Stomach (tissue), 9 donors: ENCODE results near the gene LHFPL5. TPM values are rescaled to one million over a fixed set of nuclear protein-coding genes. Genes with fewer than 3 reads are reported as not detected.

ENCODE experiments used
- DNase-seq, 2 donors: peaks; one replicate each; pipeline versions ENCODE4 v3.0.0 to v3.0.0-alpha.2; 2013 to 2019
- H3K27ac ChIP-seq, 5 donors: fragments of 200-600 bp in 4 of 5; sonication (generic) in 4 of 5; one replicate each; pipeline ENCODE4 v1.5.1; 2013 to 2019; ENCODE audit warnings: mild to moderate bottlenecking in 1 of 5, moderate library complexity in 1 of 5
- H3K27me3 ChIP-seq, 3 donors: fragments of 200-600 bp; sonication (generic); one replicate each; pipeline ENCODE4 v1.5.1; 2017 to 2019; ENCODE audit warnings: mixed run types in 1 of 3
- H3K36me3 ChIP-seq, 4 donors: fragments of 200-600 bp; sonication (generic); 1 replicate in 3 of 4; 2 replicates in 1 of 4; pipeline ENCODE4 v1.5.1; 2016 to 2019
- H3K4me1 ChIP-seq, 4 donors: fragments of 200-600 bp; sonication (generic); one replicate each; pipeline ENCODE4 v1.5.1; 2016 to 2019
- H3K4me3 ChIP-seq, 4 donors: fragments of 200-600 bp; sonication (generic) in 3 of 4; one replicate each; pipeline ENCODE4 v1.5.1; 2016 to 2019; ENCODE audit warnings: mild to moderate bottlenecking in 1 of 4
- H3K9me3 ChIP-seq, 4 donors: fragments of 200-600 bp; sonication (generic); one replicate each; pipeline ENCODE4 v1.5.1; 2016 to 2019
- CTCF ChIP-seq, 7 experiments: fragments of 450-650 bp in 4 of 7; fragments of 200-600 bp in 3 of 7; sonication (generic) in 3 of 7; IDR thresholded peaks; one replicate each; pipeline ENCODE4 v1.5.1; 2016 to 2019; ENCODE audit warnings: antibody characterized with exemption in 7 of 7, control low read depth in 2 of 7, mild to moderate bottlenecking in 1 of 7
- EP300 ChIP-seq: sonication (generic); formaldehyde crosslinking; IDR thresholded peaks from one replicate; pipeline ENCODE4 v1.6.1; 2017; ENCODE audit warnings: antibody characterized with exemption
- POLR2A ChIP-seq, 4 donors: fragments of 450-650 bp; IDR thresholded peaks; one replicate each; pipeline ENCODE4 v1.6.1; 2016; ENCODE audit warnings: antibody characterized with exemption in 4 of 4, control low read depth in 2 of 4, mild to moderate bottlenecking in 1 of 4, moderate library complexity in 1 of 4
- POLR2AphosphoS5 ChIP-seq, 3 donors: sonication (generic); formaldehyde crosslinking; IDR thresholded peaks; one replicate each; pipeline ENCODE4 v1.6.1; 2016; ENCODE audit warnings: antibody characterized with exemption in 3 of 3
- whole genome bisulfite sequencing, 5 donors: extraction: QIAGEN DNeasy Blood & Tissue Kit in 3 of 5; methylation state at CpG; one replicate each; pipeline versions ENCODE4 v1.1.5 to v1.1.7; 2013 to 2018; 5-methylcytosine and 5-hydroxymethylcytosine counted together
- intact Hi-C: fragments of 100-400 bp; cut with DNase I; formaldehyde crosslinking; loops from one replicate; pipeline ENCODE4 v1.15.1; 2023; ENCODE audit warnings: low total_unique reads
- polyA plus RNA-seq, 3 donors: library from polyadenylated mRNA; stranded (reverse); fragments of 200-250 nt; gene quantifications; one replicate each; pipeline ENCODE4 v1.2.3, GENCODE V29; 2013
- total RNA-seq, 5 donors: library from RNA; depleted of rRNA; stranded (reverse); fragments of >200 nt; gene quantifications; one replicate each; pipeline versions ENCODE4 v1.1.0 to v1.2.3, GENCODE V29; 2014 to 2016
- donor health status: healthy with polysubstance abuse.
- donor health status: Bipolar disorder and iron deficiency.
- donor health status: healthy.

LHFPL5 gene
- total and polyA plus RNA-seq, 8 donors = not detected

- Histone ChIP-seq H3K27ac (no peak overlapping the region), H3K4me3 (no peak overlapping the region), H3K27me3 (peaks cover 0 to 43% (median 1%) of the 10 kb centered on the region in 3 donors), H3K36me3 (no peaks in the 10 kb centered on the region), H3K4me1 (peaks cover 0 to 8% (median 0%) of the 10 kb centered on the region in 4 donors), H3K9me3 (no peaks in the 10 kb centered on the region)
- intact Hi-C loops = no loop called here
- 60 to 63% (median 60%) methylated on average over 13 to 14 of the region's 14 CpGs for WGBS, 5 donors
- TF ChIP-seq EP300 = no peak
- no peak for TF ChIP-seq POLR2A (IDR thresholded peaks at IDR 0.05)
- TF ChIP-seq POLR2AphosphoS5 (IDR thresholded peaks at IDR 0.05) = peak in 1 of 3 donors; percentile 44
- DNase-seq = no peak
Measured at GRCh38 chr6:35810971-35811698, 6.0 kb downstream of the LHFPL5 start.

- intact Hi-C loops = no loop called here
- H3K9me3 ChIP-seq = peaks cover 0 to 4% (median 4%) of the 10 kb centered on the region in 4 donors
- TF ChIP-seq POLR2AphosphoS5 (IDR thresholded peaks at IDR 0.05) = no peak
- TF ChIP-seq EP300 = no peak
- TF ChIP-seq POLR2A (IDR thresholded peaks at IDR 0.05) = no peak
- TF ChIP-seq CTCF (IDR thresholded peaks at IDR 0.05) = no peak
- peaks cover 0 to 8% (median 0%) of the 10 kb centered on the region in 4 donors for H3K4me1 ChIP-seq
- no peak overlapping the region for H3K27ac ChIP-seq
- WGBS, 5 donors = 70 to 83% (median 76%) methylated on average over 6 of the region's 6 CpGs
- no peak overlapping the region for H3K4me3 ChIP-seq
- DNase-seq = no peak
- peaks cover 0 to 40% (median 0%) of the 10 kb centered on the region in 3 donors for H3K27me3 ChIP-seq
- H3K36me3 ChIP-seq = no peaks in the 10 kb centered on the region
Measured at GRCh38 chr6:35811699-35811995, 6.5 kb downstream of the LHFPL5 start.

- Histone ChIP-seq H3K4me3 (no peak overlapping the region), H3K4me1 (no peaks in the 10 kb centered on the region), H3K36me3 (no peaks in the 10 kb centered on the region), H3K27me3 (peaks cover 0 to 11% (median 0%) of the 10 kb centered on the region in 3 donors), H3K9me3 (peaks cover 0 to 18% (median 15%) of the 10 kb centered on the region in 4 donors), H3K27ac (no peak overlapping the region)
- DNase-seq = no peak
- intact Hi-C loops = no loop called here
- TF ChIP-seq CTCF (IDR thresholded peaks at IDR 0.05) (no peak), POLR2AphosphoS5 (IDR thresholded peaks at IDR 0.05) (no peak), EP300 (no peak), POLR2A (IDR thresholded peaks at IDR 0.05) (no peak)
Measured at GRCh38 chr6:35817515-35817914, 12.4 kb downstream of the LHFPL5 start.

GRCh38 chr6:35823601-35824000, 18.4 kb downstream of the LHFPL5 start:
- intact Hi-C loops = no loop called here
- Histone ChIP-seq H3K4me3 (no peak overlapping the region), H3K27me3 (no peaks in the 10 kb centered on the region), H3K27ac (no peak overlapping the region), H3K9me3 (no peaks in the 10 kb centered on the region), H3K36me3 (no peaks in the 10 kb centered on the region), H3K4me1 (no peaks in the 10 kb centered on the region)
- TF ChIP-seq EP300 = no peak
- no peak for TF ChIP-seq POLR2AphosphoS5 (IDR thresholded peaks at IDR 0.05)
- TF ChIP-seq CTCF (IDR thresholded peaks at IDR 0.05) = no peak
- TF ChIP-seq POLR2A (IDR thresholded peaks at IDR 0.05) = no peak
- no peak for DNase-seq
- 81 to 93% (median 90%) methylated on average over 2 of the region's 2 CpGs for WGBS, 5 donors

GRCh38 chr6:35824552-35825192, 19.5 kb downstream of the LHFPL5 start:
- Histone ChIP-seq H3K4me1 (no peaks in the 10 kb centered on the region), H3K9me3 (no peaks in the 10 kb centered on the region), H3K36me3 (no peaks in the 10 kb centered on the region), H3K4me3 (no peak overlapping the region), H3K27ac (no peak overlapping the region), H3K27me3 (no peaks in the 10 kb centered on the region)
- intact Hi-C loops = no loop called here
- no peak for TF ChIP-seq POLR2AphosphoS5 (IDR thresholded peaks at IDR 0.05)
- no peak for TF ChIP-seq POLR2A (IDR thresholded peaks at IDR 0.05)
- TF ChIP-seq EP300 = no peak
- DNase-seq = no peak
- 79 to 88% (median 86%) methylated on average over 5 of the region's 5 CpGs for WGBS, 5 donors
